AG10803 (cell line): Measurements from ENCODE around the gene CHCHD3.
"Not testable (repeated sequence)": the region's sequence is repeated elsewhere in the genome, so short reads cannot be mapped to it uniquely, and the experiment has no call there.

Experiments
- DNase-seq: peaks from one replicate; pipeline ENCODE4 v3.0.0; 2010; ENCODE audit warnings: low read depth
- H3K4me3 ChIP-seq: 2 replicates; pipeline ENCODE4 v1.5.1; 2011; ENCODE audit warnings: mild to moderate bottlenecking, low read length, control low read depth
- CTCF ChIP-seq: conservative IDR thresholded peaks from 2 replicates; pipeline ENCODE4 v1.5.1; 2011; ENCODE audit warnings: mild to moderate bottlenecking, low read length, control low read depth, inconsistent platforms

CHCHD3 gene

GRCh38 chr7:132988117-132988516 lies 93.8 kb downstream of the CHCHD3 start:
- no peak for TF ChIP-seq CTCF
- DNase-seq, result no peak
- H3K4me3 ChIP-seq, result no peak overlapping the region

DNA sequence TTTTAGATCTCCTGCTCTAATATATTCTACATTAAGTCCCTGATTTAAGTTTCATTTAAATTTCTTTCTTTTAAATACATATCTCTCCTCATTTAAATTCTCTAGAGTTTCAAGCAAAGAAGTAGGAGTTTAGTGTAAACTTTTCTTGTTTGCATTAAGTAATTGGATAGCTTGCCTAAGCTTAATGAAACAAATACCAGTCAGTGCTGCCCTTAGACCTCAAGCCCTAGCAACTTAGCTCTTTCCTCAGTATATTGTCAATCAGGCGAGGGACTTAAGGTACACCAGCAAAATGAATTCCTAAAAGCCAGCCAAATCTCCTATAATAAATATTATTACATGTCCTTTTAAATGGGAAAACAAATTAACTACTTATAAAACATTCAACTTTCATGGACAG lies 101.5 kb downstream of the CHCHD3 start:
- no peak for TF ChIP-seq CTCF
- H3K4me3 ChIP-seq, result no peak overlapping the region
- DNase-seq, result no peak

GRCh38 chr7:132979524-132979923 lies 102.4 kb downstream of the CHCHD3 start:
- DNase-seq, result no peak
- TF ChIP-seq CTCF, result no peak
- H3K4me3 ChIP-seq, result no peak overlapping the region

DNA sequence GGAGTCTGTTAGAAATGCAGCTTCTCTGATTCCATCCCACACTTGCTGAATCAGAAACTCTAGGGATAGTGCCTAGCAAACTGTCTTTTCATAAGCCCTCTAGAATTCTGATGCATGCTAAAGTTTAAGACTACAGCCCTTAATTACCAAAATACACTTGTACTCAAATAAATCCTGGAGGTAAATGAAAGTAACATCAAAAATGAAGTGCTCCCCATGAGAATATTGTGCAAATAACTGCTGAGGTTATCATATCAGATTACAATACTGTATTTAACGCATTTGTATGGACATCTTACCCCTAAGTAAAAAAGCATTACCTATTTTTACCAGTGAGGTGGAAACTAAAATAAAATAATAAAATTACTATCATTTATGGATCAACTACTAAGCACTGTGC lies 104.7 kb downstream of the CHCHD3 start:
- TF ChIP-seq CTCF, result no peak
- no peak overlapping the region for H3K4me3 ChIP-seq
- DNase-seq, result no peak

DNA sequence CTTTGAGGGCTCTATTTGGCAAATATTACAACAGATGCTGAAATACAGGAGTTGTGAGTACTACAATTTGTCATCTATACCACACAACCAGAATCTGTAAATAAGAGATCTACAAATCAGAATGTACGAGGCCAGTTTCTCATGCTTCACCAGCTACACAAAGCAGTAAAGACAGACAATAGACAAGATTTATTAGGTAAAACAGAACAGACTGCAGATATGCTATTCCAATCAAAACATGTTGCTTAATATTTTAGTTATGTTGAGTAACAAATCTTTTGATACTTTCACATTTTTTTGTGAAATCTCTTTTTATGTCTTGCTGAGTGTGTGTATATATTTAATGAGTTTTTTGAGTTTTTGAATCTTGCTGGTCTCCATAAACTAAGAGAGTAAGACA lies 109.1 kb downstream of the CHCHD3 start:
- TF ChIP-seq CTCF, result no peak
- H3K4me3 ChIP-seq, result no peak overlapping the region
- DNase-seq, result peak; percentile 26

DNA sequence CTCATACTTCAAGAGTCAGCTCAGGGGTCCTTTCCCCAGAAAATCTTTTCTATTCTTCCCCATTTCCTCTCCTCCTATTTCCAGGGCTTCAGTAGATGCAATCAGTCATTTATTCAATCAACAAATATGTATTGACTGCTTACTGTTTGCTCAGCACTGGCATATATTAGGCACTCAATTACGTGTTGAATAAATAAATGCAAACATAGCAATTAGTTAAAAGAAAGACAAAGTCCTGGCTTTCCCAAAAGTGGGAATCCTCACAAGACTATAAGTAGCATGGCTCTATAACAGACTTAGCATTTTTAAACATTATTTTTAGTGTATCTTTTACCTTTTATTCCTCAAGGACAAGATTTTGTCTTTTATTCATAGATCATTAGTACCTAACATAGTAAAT lies 111.6 kb downstream of the CHCHD3 start:
- DNase-seq, result no peak
- no peak for TF ChIP-seq CTCF
- no peak overlapping the region for H3K4me3 ChIP-seq

GRCh38 chr7:132969520-132969919 lies 112.4 kb downstream of the CHCHD3 start:
- DNase-seq, result no peak
- TF ChIP-seq CTCF, result no peak
- no peak overlapping the region for H3K4me3 ChIP-seq

DNA sequence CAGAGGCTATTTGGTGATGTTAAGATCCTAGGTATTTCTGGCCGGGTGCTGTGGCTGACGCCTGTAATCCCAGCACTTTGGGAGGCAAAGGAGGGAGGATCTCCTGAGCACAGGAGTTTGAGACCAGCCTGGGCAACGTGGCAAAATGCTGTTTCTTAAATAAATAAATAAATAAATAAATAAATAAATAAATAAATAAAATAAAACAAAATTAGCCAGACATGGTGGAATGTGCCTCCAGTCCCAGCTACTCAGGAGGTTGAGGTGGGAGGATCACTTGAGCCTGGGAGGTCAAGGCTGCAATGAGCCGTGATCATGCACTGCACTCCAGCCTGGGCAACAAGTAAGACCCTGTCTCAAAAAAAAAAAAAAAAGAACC lies 114.4 kb downstream of the CHCHD3 start:
- not testable (repeated sequence) for DNase-seq, H3K4me3 ChIP-seq
